NCI-H2227 (cell line): ENCODE measurements around the gene GLI2.
A peak's percentile ranks its signal among the peaks of the same experiment; 100 is the strongest.

Source experiments
- DNase-seq: peaks from one replicate; lab custom pipeline; 2025; ENCODE audit not compliant: unreplicated experiment; lab: John Stamatoyannopoulos, UW

GLI2 gene

DNA sequence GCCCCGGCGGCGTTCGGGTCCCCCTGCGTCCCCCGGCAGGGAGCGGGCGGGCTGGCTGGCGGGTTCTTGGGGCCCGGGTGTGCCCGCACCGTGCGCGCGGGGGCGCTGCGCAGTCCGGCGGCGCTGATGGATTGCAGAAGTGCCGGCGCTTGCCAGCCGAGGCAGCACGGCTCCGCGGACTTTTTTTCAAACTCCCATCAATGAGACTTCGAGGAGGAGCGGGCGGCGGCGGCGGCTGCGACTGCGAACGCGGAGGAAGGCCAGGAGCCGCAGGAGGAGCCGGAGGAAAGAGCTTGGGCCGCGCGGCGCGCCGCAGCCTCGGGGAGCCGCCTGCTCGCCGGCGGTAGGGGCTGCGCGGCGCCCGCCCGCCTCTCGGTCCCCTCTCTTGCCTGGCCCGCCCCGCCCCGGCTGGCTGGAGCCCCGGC is at the start of gene GLI2:
GLI2 (plus strand) TSS at position 123 of the 425 bp plus-strand sequence. CDS start 61,453 bp downstream, outside the sequence.
- peak; percentile 85 for DNase-seq

DNA sequence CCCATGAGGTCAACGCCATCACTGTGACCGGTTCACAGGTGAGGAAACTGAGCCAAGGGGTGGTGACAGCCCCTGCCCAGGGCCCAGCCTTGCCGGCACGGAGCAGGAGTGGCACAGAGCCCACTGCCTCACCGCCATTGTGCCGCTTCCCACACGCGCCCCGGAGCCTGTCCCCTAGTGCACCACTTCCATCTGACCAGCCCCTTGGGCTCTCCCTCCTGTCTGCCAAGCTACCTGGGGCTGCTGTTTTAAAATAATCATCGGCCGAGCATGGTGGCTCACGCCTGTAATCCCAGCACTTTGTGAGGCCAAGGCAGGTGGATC is 49.7 kb upstream of the GLI2 start:
- no peak for DNase-seq

DNA sequence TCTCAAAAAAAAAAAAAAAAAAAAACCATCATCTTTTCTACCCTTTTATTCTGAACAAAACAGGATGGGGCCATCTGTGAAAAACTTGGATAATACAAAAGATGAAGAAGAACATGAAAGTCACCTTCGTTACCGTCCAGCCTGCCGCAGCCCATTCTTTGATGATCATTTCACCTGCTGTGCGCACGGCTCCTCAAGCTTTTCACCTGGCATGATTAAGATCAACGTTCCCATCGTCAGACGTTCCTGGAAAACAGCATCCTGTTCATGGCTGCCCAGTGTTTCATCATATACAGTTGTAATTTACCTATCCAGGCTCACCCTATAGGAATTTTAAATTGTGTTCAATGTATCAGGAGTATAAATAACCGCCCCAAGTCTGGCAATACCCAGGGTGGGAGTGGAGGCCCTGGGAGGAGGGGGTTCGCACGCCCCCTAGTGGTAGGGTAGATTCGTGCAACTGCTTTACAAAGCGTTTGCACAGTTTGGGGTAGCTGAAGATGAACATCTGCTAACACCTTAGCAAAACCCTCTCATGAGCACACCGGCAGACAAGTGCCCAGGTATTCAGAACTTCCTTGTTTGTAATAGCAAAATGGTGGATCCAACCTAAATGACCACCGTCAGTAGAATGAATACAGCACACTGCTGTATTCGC is 49.0 kb upstream of the GLI2 start:
- DNase-seq, result no peak

DNA sequence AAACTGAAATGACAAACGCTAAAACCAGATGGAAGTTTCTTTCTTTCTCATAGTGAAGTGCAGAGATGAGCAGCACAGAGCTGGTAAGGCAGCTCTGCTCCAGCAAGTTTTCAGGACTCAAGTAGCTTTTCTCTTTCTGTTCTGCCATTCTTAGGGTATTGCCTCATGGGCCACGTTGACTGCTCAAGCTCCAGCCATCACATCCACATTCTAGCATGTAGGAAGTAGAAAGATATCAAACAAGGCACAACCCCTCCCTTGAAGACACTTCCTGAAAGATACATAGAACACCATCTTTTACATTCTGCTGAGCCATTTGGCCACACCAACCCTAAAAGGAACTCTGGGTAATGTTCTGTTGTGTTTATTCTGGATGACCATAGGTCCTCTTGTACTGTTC is 48.5 kb upstream of the GLI2 start:
- DNase-seq, result no peak

DNA sequence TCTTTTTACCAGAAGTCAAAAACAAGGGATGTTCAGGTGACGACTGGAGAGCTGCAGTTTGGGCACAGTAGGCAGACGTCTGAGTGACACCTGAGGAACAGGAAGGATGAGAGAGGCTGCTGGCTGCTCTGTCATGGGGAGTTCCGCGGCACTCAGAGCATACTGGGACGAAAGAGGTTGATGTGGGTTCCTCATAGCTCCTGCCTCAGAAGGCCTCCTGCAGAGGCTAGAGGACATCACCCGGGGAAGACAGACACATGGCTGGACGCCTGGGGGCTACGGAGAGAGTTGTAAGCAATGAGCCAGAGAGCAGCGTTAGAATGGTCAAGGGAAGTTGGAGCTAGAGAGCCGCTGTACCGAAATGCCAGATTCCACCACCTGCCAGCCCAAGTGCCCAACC is 45.1 kb upstream of the GLI2 start:
- DNase-seq, result no peak

DNA sequence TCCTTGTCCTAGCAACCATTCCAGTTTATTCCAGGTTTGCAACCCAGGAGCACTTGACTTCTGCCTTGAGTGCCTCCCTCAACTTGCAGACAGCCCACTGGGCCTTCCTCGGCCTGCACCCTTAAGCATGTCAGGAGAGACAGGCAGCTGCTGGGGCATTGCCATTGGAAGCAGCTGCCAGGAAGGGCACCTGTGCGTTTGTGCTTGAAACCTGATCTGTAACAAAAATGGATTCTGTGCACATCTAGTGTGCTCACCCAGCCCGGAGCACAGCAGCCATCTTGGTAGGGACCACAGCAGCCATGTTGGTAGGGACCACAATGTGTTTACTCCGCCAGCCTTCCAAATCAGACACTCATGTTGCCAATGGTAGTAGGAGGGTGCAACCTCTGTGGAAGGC is 44.3 kb upstream of the GLI2 start:
- no peak for DNase-seq

DNA sequence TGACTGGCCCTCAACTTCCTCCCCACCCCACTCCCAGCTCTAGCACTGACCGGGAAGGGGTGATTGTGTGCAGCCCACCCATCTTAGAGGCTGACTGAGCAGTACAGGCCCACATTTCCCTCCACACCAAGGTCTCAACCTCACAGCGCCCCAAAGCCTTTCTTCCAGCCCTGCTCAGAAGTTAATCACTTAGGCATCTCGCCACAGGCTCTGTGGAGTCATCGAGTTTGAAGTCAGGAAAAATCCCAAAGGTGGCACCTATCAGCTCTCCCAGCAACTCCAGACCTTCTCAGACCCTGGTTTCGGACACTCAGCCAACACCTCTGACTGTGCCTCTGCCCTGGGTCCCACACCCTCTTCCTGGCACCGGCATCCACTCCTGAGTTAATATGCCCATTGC is 43.0 kb upstream of the GLI2 start:
- no peak for DNase-seq

DNA sequence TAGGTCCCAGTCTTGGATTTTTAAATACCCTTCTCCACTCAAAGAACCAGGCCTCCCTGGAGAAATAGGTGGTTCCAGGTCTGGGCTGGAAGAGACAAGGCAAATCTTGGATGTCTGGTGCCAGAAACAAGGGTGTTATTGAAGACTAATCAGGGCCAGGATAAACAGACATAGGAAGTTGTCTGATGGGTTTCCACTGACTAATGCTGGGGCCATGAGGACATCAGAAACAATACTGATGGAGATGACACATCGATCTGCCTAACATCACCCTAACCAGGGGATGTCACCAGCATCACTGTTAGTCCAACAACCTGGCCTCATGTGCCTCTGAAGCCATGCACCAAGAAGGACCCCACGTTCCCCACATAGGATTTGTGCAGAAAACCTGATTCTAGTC is 42.5 kb upstream of the GLI2 start:
- no peak for DNase-seq

DNA sequence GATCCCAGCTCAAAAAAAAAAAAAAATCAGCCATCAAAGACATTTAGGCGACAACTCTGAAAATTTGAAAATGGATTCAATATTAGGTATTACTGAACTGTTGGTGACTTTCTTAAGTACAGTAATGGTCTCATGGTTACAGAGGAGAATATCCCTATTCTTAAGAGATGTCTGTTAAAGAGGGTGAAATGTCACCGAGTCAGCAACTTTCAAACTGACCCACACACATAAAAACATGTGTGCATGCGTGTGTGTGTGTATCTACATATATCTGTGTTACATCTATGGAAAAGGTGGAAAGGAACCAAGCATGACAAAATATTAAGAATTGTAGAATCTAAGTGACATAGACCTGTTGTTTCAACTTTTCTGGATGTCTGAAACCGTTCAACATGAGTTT is 41.6 kb upstream of the GLI2 start:
- no peak for DNase-seq

DNA sequence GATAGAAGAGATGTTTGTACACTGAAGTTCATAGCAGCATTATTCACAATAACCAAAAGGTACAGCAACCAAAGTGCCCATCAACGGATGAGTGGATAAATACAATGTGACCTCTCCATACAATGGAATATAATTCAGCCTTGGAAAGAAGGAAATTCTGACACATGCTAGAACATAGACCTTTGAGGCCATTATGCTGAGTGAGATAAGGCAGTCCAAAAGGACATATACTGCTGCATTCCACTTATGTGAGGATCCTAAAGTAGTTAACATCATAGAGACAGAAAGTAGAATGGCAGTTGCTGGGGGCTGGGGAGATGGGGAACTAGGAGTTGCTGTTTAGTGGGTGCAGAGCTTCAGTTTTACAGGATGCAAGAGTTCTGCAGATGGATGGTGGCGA is 38.2 kb upstream of the GLI2 start:
- DNase-seq, result no peak

DNA sequence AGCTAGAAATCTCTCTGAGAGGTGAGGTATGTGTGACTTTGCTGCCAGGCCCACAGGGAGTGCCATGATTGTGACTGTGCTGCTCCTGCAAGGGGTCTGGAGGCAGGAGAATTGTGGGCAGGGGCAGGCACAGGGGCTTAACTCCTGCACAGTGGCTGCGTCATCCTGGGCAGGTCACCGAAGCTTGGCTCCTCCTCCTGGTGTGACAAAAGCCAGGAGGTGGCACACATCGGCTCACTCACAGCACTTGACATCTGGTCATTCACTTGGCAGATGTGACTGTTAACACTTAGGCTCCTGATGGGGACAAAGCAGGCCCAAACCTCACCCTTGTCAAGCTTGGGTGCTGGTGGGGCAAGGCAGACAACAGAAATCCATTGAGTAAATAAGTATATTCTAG is 36.4 kb upstream of the GLI2 start:
- no peak for DNase-seq

DNA sequence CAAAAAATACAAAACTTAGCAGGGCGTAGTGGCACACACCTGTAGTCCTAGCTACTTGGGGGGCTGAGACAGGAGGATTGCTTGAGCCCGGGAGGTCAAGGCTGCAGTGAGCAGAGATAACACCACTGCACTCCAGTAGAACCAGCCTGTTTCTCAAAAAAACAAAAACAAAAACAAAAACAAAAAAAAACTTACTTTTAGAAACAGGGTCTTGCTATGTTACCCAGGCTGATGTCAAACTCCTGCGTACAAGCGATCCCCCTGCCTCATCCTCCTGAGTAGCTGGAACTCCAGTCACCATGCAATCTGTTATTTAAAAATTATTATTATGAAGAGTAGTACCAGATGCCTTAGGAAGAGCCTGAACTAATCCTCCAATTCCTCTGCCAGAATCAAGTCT is 35.0 kb upstream of the GLI2 start:
- no peak for DNase-seq

DNA sequence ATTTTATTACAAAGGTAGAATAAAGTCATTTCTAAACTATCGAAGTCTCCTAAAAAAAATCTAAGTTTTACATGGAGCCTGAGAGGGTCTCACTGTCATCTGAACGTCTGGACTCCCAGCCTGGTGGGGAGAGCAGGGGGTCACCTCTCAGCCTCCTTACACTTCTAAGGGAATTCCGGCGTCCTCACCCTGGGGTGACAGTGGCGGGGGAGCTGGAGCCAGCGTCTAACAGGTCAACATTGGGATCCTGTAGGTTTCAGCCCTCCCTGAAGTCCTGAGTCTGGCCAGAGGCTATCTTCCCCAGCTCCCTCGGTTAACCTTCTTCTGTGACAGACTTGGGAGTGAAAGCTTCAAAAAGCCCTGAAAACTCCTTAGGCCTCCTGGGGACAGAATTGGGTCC is 34.6 kb upstream of the GLI2 start:
- no peak for DNase-seq

DNA sequence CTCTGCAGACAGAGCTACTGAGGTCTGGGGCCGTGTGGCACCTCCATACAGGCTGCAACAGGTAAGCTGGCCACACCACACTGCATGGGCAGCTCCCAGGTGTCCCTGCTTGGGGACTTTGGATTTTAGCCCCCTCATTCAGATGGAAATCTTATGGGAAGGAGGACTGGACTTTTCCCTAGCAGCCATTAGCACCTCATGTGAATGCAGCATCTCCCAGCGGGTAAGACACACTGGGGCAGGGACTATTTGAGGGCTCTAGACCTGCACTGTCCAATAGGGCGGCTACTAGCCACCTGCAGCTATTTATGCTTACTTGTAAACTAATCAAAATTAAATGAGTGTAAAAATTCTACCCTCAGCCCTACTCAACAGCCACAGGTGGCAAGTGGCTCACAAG is 34.2 kb upstream of the GLI2 start:
- no peak for DNase-seq

DNA sequence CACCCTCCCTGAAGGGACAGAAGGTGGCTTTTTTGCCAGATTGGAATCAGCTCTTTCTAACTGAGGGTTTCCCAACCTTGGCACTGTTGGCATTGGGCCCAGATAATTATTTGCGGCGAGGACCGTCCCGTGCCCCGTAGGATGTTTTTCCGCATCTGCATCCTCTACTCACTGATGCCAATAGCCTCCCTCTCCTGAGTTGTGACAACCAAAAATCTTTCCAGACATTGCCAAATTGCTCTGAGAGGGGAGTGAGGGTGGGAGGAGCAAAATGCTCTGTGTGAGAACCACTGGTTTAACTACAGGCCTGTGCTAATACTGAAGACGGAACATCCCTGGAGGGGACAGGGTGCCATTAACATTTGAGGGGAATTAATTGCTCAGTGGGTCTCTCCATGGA is 33.6 kb upstream of the GLI2 start:
- no peak for DNase-seq

DNA sequence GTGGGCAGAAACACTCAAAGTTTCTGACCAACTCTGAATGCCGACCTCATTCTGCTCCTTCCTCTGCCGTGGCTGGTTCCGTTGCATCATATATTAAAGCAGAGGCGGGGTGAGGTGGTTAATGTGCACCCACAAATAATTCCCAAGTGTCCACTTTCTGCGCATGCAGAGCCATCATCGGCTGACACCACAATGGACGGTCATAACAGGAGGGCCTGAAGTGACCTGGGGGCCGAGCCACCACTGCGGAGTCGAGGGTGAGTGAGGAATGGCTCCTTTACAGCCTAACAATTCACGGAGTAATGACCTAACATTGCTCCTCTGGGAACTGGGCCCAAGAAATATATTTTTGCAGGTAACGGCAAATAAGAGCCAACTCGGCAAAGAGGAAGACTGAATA is 32.9 kb upstream of the GLI2 start:
- DNase-seq, result no peak

DNA sequence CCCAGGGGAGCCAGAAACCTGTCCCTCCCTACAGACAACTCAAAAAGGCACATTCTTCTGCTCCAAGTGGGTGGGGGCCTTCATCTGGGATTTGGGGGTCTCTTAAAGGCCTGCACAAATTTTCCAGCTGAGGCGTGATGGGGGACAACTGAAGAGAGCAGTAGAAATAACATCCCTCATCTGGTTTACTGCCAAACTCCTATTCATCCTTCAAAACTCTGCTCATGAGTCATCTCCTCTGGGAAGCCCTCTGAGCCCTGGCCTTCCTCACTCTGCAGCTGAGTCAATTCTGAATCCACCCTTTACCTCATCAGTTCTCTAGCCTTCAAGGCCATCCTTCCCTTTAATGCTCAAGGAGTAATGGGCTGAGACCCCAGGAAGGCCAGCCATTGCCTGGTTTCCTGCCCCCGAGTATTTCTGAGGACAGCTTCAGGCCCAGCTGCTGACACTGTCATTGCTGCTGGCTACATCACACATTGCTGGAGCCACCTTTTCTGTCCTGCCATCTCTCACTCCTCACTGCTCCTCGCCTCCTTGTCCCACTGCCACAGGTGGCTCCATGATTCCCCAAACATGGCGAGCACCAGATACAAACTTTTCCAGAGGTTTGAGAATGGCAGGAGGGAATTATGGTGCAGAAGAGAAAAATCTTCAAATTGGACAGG is 32.2 kb upstream of the GLI2 start:
- no peak for DNase-seq

DNA sequence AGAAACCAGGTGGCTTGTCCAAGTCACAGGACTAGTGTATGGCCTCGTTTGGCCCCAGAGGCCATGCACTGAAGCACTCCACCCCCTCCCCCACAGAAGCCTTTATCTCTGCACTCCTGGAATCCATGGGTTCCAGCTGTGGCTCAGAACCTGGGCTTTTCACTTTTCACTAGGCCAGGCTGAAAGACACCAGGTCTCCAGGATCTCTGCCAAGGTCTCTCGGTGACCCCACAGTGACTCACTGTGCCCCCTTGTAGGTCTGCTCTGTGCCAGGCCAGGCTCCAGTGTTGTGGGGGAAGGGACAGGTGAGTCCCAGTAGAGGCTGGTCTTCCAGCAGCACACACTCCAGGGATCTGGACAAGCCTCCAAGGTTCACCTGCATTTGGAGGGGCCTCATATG is 31.0 kb upstream of the GLI2 start:
- DNase-seq, result no peak

DNA sequence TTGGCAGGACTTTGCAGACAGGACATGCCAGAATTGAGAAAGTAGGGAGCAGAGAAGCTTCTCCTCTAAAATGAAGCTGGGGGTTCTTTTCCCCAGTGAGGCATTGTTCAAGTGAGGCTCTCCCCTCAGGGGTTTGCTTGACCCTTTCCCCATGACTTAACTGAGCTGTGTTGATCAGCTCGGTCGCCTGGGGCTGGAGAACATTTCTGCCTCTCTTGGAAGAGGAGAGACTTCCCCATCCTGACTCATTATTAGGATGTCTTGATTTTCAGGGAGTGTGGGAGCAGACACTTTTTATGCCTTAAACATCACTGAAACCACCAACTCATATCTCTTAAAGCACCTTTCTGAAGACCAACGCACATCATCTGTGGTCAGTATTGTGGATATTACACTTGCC is 27.9 kb upstream of the GLI2 start:
- no peak for DNase-seq

DNA sequence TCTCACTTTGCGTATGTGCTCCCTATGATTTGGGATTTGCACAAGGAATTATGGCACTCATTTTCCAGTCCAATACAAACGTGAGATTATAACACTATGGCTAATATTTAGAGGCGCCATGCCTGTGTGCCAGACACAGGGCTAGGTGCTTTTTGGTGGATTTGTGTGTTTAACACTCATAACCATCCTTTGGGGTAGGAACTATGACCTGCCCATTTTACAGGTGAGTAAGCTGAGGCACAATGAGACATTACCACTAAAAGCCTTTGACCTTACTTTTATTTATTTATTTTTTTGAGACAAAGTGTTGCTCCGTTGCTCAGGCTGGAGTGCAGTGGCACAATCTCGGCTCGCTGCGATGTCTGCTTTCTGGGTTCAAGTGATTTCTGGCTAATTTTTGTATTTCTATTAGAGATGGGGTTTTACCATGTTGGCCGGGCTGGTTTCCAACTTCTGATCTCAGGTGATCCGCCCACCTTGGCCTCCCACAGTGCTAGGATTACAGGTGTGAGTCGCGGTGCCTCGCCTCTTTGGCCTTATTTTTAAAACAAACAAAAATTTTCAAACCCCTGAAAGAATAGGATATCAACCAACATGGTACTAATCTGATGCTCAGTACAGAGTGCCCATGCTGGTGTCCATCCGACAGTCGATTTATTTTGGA is 26.6 kb upstream of the GLI2 start:
- no peak for DNase-seq

DNA sequence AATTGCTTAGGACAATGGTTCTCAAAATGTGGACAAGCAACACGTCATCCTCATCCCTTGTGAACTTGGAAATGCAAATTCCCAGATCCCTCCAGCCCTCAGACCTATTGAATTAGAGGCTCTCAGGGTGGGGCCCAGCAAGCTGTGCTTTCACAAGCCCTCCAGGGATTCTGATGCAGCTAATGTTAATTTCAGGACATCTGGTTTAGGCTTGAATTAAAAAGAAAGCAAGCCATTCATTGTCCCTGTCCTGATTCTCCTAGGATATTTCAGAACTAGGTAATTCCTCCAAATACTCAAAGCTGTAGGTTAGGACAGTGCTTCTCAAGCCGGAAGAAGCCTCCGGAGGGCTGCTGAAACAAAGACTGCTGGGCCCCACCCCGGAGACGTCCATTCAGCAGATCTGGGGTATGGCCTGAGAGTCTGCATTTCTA is 26.0 kb upstream of the GLI2 start:
- no peak for DNase-seq

DNA sequence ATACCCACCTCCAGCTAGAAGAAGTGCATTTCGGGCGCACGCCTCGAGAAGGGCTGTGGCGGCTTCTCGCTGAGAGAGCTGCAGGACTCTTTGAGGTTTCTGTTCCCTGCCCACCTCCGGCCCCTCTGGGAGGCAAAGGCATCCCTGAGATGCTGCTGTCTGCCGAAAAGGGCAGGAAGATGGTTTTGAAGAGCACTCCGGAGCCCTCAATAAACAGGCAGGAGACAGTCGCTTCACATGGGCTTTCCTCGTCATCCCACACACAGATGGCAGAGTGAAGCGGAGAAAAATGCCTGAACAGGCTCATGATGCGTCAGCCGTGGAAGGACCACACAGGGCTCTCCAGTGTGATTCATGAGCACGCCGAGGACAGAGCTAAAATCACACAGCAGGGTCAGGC is 25.4 kb upstream of the GLI2 start:
- DNase-seq, result no peak

DNA sequence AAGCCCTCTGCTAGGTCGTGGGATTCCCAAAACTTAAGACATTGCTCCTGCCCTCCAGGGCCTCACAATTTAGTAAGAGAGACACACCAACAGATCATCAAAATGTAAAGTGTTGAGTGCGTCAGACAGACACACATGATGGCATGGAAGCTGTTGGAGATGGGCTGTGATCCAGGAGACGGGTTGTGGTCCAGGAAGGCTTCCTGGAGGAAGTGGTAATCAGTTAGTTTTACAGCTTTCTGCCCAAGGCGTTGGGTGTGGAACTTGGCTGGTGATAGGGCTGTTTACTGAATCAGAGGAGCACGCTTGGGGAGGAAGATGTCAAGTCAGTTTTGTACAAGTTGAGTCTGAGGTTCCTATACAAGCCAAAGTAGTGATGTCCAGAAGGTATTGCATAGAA is 24.0 kb upstream of the GLI2 start:
- DNase-seq, result no peak
